ENCODE data around the gene ADAM12. TPM values are rescaled to one million over a fixed set of nuclear protein-coding genes. Genes with fewer than 3 reads are reported as not detected.

The ADAM12 gene
- total and polyA plus RNA-seq, 2 experiments from 2014 or later = 0.13 to 0.87 TPM

- H3K4me1 Mint-ChIP-seq = no peaks in the 10 kb centered on the region
- no peaks in the 10 kb centered on the region for H3K36me3 Mint-ChIP-seq (ENCODE audit: low read depth)
- Histone ChIP-seq H3K4me3 (no peak overlapping the region), H4K20me1 (replicated peaks; ENCODE audit: insufficient read depth) (no peaks in the 10 kb centered on the region), H2AFZ (peak overlapping the region; percentile 32; the same call in 1 of the 2 replicates), H3K27ac (ENCODE audit: low read depth) (no peak overlapping the region), H3K9me2 (ENCODE audit: insufficient read depth) (peaks cover 15% of the 10 kb centered on the region; the same call in 1 of the 2 replicates), H3K4me2 (no peak overlapping the region), H3K36me3 (ENCODE audit: insufficient read depth) (no peaks in the 10 kb centered on the region), H3K27me3 (ENCODE audit: insufficient read depth) (no peaks in the 10 kb centered on the region), H3K4me1 (ENCODE audit: insufficient read depth) (no peaks in the 10 kb centered on the region), H3K79me2 (replicated peaks; ENCODE audit: insufficient read depth) (no peaks in the 10 kb centered on the region), H3F3A (replicated peaks; ENCODE audit: low read depth) (no peaks in the 10 kb centered on the region)
- H3K9me3 Mint-ChIP-seq = no peaks in the 10 kb centered on the region
- DNase-seq (ENCODE audit: low spot score) (no peak), ATAC-seq (no peak)
- H3K27ac Mint-ChIP-seq = no peak overlapping the region
- H3K4me3 Mint-ChIP-seq = no peak overlapping the region
- no peaks in the 10 kb centered on the region for H3K27me3 Mint-ChIP-seq (ENCODE audit: insufficient read depth, low read depth, poor library complexity)
- TF ChIP-seq, protein P1, sequence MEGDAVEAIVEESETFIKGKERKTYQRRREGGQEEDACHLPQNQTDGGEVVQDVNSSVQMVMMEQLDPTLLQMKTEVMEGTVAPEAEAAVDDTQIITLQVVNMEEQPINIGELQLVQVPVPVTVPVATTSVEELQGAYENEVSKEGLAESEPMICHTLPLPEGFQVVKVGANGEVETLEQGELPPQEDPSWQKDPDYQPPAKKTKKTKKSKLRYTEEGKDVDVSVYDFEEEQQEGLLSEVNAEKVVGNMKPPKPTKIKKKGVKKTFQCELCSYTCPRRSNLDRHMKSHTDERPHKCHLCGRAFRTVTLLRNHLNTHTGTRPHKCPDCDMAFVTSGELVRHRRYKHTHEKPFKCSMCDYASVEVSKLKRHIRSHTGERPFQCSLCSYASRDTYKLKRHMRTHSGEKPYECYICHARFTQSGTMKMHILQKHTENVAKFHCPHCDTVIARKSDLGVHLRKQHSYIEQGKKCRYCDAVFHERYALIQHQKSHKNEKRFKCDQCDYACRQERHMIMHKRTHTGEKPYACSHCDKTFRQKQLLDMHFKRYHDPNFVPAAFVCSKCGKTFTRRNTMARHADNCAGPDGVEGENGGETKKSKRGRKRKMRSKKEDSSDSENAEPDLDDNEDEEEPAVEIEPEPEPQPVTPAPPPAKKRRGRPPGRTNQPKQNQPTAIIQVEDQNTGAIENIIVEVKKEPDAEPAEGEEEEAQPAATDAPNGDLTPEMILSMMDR (conservative IDR thresholded peaks at IDR 0.05; ENCODE audit: low read depth in 2 of 2) = no peak
- TF ChIP-seq JUNB (IDR thresholded peaks at IDR 0.05; ENCODE audit: unreplicated experiment) = no peak
- TF ChIP-seq ETS1 (IDR thresholded peaks at IDR 0.05) = no peak
- TF ChIP-seq ZNF114 (CRISPR knock-in tag; IDR thresholded peaks at IDR 0.05) = no peak
- no peak for TF ChIP-seq POLR2AphosphoS5 (IDR thresholded peaks at IDR 0.05; ENCODE audit: low read depth)
- TF ChIP-seq CREB1 (CRISPR knock-in tag; IDR thresholded peaks at IDR 0.05; ENCODE audit: low read depth) = no peak
- TF ChIP-seq EZH2 (IDR thresholded peaks at IDR 0.05; ENCODE audit: low read depth, unreplicated experiment) = no peak
- no peak for TF ChIP-seq ZNF331 (CRISPR knock-in tag; IDR thresholded peaks at IDR 0.05; ENCODE audit: low read depth)
- TF ChIP-seq STAT1 (IDR thresholded peaks at IDR 0.05; ENCODE audit: unreplicated experiment) = no peak
- TF ChIP-seq REST (IDR thresholded peaks at IDR 0.05; ENCODE audit: unreplicated experiment) = no peak
- TF ChIP-seq, protein P2, sequence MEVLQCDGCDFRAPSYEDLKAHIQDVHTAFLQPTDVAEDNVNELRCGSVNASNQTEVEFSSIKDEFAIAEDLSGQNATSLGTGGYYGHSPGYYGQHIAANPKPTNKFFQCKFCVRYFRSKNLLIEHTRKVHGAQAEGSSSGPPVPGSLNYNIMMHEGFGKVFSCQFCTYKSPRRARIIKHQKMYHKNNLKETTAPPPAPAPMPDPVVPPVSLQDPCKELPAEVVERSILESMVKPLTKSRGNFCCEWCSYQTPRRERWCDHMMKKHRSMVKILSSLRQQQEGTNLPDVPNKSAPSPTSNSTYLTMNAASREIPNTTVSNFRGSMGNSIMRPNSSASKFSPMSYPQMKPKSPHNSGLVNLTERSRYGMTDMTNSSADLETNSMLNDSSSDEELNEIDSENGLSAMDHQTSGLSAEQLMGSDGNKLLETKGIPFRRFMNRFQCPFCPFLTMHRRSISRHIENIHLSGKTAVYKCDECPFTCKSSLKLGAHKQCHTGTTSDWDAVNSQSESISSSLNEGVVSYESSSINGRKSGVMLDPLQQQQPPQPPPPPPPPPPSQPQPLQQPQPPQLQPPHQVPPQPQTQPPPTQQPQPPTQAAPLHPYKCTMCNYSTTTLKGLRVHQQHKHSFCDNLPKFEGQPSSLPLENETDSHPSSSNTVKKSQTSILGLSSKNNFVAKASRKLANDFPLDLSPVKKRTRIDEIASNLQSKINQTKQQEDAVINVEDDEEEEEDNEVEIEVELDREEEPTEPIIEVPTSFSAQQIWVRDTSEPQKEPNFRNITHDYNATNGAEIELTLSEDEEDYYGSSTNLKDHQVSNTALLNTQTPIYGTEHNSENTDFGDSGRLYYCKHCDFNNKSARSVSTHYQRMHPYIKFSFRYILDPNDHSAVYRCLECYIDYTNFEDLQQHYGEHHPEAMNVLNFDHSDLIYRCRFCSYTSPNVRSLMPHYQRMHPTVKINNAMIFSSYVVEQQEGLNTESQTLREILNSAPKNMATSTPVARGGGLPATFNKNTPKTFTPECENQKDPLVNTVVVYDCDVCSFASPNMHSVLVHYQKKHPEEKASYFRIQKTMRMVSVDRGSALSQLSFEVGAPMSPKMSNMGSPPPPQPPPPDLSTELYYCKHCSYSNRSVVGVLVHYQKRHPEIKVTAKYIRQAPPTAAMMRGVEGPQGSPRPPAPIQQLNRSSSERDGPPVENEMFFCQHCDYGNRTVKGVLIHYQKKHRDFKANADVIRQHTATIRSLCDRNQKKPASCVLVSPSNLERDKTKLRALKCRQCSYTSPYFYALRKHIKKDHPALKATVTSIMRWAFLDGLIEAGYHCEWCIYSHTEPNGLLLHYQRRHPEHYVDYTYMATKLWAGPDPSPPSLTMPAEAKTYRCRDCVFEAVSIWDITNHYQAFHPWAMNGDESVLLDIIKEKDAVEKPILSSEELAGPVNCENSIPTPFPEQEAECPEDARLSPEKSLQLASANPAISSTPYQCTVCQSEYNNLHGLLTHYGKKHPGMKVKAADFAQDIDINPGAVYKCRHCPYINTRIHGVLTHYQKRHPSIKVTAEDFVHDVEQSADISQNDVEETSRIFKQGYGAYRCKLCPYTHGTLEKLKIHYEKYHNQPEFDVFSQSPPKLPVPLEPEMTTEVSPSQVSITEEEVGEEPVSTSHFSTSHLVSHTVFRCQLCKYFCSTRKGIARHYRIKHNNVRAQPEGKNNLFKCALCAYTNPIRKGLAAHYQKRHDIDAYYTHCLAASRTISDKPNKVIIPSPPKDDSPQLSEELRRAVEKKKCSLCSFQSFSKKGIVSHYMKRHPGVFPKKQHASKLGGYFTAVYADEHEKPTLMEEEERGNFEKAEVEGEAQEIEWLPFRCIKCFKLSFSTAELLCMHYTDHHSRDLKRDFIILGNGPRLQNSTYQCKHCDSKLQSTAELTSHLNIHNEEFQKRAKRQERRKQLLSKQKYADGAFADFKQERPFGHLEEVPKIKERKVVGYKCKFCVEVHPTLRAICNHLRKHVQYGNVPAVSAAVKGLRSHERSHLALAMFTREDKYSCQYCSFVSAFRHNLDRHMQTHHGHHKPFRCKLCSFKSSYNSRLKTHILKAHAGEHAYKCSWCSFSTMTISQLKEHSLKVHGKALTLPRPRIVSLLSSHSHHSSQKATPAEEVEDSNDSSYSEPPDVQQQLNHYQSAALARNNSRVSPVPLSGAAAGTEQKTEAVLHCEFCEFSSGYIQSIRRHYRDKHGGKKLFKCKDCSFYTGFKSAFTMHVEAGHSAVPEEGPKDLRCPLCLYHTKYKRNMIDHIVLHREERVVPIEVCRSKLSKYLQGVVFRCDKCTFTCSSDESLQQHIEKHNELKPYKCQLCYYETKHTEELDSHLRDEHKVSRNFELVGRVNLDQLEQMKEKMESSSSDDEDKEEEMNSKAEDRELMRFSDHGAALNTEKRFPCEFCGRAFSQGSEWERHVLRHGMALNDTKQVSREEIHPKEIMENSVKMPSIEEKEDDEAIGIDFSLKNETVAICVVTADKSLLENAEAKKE (CRISPR knock-in tag; IDR thresholded peaks at IDR 0.05) = no peak
- no peak for TF ChIP-seq EZH2phosphoT487 (IDR thresholded peaks at IDR 0.05; ENCODE audit: unreplicated experiment)
- no peak for TF ChIP-seq NANOG (IDR thresholded peaks at IDR 0.05; ENCODE audit: borderline replicate concordance)
These were observed 73.3 kb downstream of the ADAM12 start for GRCh38 chr10:126314863-126315493.
